Mesendoderm (in vitro differentiated cells): ENCODE measurements around the gene NKAIN4.

Experiments
- DNase-seq: peaks from one replicate; pipeline ENCODE4 v3.0.0; 2013
- H2AK5ac ChIP-seq: 2 replicates; pipeline ENCODE4 v1.6.1; 2013; ENCODE audit warnings: low read length, inconsistent platforms
- H2BK120ac ChIP-seq: 2 replicates; pipeline ENCODE4 v1.6.1; 2013; ENCODE audit warnings: low read depth, mild to moderate bottlenecking, low read length, moderate library complexity, mixed read lengths
- H2BK15ac ChIP-seq: replicated peaks from 2 replicates; pipeline ENCODE4 v1.6.1; 2013; ENCODE audit warnings: low read depth, mild to moderate bottlenecking, moderate library complexity
- H2BK5ac ChIP-seq: 2 replicates; pipeline ENCODE4 v1.6.1; 2013; ENCODE audit warnings: low read length, inconsistent platforms
- H3K18ac ChIP-seq: 2 replicates; pipeline ENCODE4 v1.6.1; 2013; ENCODE audit warnings: mild to moderate bottlenecking, low read length, mixed read lengths
- H3K23ac ChIP-seq: one replicate; pipeline ENCODE4 v1.6.1; 2013; ENCODE audit warnings: low read length
- H3K27ac ChIP-seq: 2 replicates; pipeline ENCODE4 v1.5.1; 2013; ENCODE audit warnings: low read depth, mild to moderate bottlenecking, inconsistent platforms, low read length, moderate library complexity
- H3K27me3 ChIP-seq: 2 replicates; pipeline ENCODE4 v1.6.1; 2013; ENCODE audit warnings: low read length, control low read depth, mild to moderate bottlenecking, inconsistent platforms; ENCODE audit not compliant: insufficient read depth, poor library complexity
- H3K36me3 ChIP-seq: 2 replicates; pipeline ENCODE4 v1.6.1; 2013; ENCODE audit warnings: low read length, inconsistent platforms; ENCODE audit not compliant: control insufficient read depth, insufficient read depth
- H3K4ac ChIP-seq: one replicate; pipeline ENCODE4 v1.6.1; 2013; ENCODE audit warnings: low read depth, mild to moderate bottlenecking, low read length, moderate library complexity
- H3K4me1 ChIP-seq: 2 replicates; pipeline ENCODE4 v1.6.1; 2013; ENCODE audit warnings: low read depth, low read length, inconsistent platforms; ENCODE audit not compliant: control insufficient read depth
- H3K4me2 ChIP-seq: 2 replicates; pipeline ENCODE4 v1.6.1; 2013; ENCODE audit warnings: low read length
- H3K4me3 ChIP-seq: 2 replicates; pipeline ENCODE4 v1.5.1; 2013; ENCODE audit warnings: mild to moderate bottlenecking, low read length
- H3K56ac ChIP-seq: one replicate; pipeline ENCODE4 v1.6.1; 2013; ENCODE audit warnings: low read length
- H3K79me1 ChIP-seq: 2 replicates; pipeline ENCODE4 v1.6.1; 2013; ENCODE audit warnings: low read length, inconsistent platforms
- H3K79me2 ChIP-seq: 2 replicates; pipeline ENCODE4 v1.6.1; 2013; ENCODE audit warnings: mild to moderate bottlenecking, low read length; ENCODE audit not compliant: control insufficient read depth, insufficient read depth
- H3K9ac ChIP-seq: 2 replicates; pipeline ENCODE4 v1.6.1; 2013; ENCODE audit warnings: low read length, inconsistent platforms
- H4K5ac ChIP-seq: one replicate; pipeline ENCODE4 v1.6.1; 2013; ENCODE audit warnings: low read length
- H4K8ac ChIP-seq: one replicate; pipeline ENCODE4 v1.6.1; 2013; ENCODE audit warnings: low read depth, mild to moderate bottlenecking, control low read depth, low read length, moderate library complexity
- WGBS: extraction: QIAGEN DNeasy Blood & Tissue Kit; methylation state at CpG from one replicate; pipeline ENCODE4 v1.1.7; 2013; ENCODE audit warnings: low lambda C conversion rate, missing lambda C conversion rate; ENCODE audit not compliant: insufficient coverage; ENCODE audit errors: extremely low coverage; 5-methylcytosine and 5-hydroxymethylcytosine counted together

Gene NKAIN4

DNA sequence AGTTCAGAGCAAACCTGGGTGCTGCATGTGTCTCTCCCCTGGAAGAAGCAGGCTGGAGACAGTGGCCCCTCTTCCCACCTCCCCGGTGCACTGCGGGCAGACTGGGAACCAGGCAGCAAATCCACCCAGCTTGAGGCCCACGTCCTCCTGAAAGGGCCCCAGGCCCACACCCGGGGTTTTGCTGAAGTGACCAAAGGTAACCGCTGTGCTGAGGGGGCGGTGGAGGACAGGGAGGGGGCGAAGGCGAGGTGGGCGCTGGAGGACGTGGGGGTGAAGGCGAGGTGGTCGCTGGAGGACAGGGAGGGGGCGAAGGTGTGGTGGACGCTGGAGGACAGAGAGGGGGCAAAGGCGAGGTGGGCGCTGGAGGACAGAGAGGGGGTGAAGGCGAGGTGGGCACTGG, 20.3 kb downstream of the NKAIN4 start:
- Histone ChIP-seq H2BK120ac (no peak overlapping the region), H3K9ac (no peak overlapping the region), H3K4me3 (no peak overlapping the region), H3K79me1 (no peaks in the 10 kb centered on the region), H3K27me3 (no peaks in the 10 kb centered on the region), H3K4me1 (no peaks in the 10 kb centered on the region), H3K56ac (no peak overlapping the region), H2BK15ac (no peak overlapping the region), H2AK5ac (no peak overlapping the region), H3K79me2 (no peaks in the 10 kb centered on the region), H3K27ac (no peak overlapping the region), H3K36me3 (no peaks in the 10 kb centered on the region), H3K18ac (no peak overlapping the region), H3K4me2 (no peak overlapping the region), H3K4ac (no peak overlapping the region), H2BK5ac (no peak overlapping the region), H3K23ac (no peak overlapping the region), H4K8ac (no peak overlapping the region), H4K5ac (no peak overlapping the region)
- no peak for DNase-seq
- WGBS, result no CpG with 5 or more reads among the region's 17 CpGs

DNA sequence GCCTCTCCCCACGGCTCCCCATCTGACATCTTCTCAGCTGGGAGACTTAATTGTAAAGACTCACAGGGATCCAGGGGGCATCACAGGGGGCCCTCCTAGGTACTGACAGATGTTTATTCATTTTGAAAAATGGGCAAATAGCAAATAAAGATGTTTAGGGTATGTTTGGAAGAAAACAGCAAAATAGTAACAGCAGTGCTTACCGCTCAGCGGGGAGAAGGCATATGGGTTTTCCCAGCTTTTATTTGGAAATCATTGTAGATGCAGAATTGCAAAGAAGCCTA, 21.3 kb downstream of the NKAIN4 start:
- H3K4ac ChIP-seq, result no peak overlapping the region
- no peak overlapping the region for H3K9ac ChIP-seq
- DNase-seq, result no peak
- H3K36me3 ChIP-seq, result no peaks in the 10 kb centered on the region
- no peak overlapping the region for H3K4me2 ChIP-seq
- H3K23ac ChIP-seq, result no peak overlapping the region
- H3K4me1 ChIP-seq, result no peaks in the 10 kb centered on the region
- H3K79me1 ChIP-seq, result no peaks in the 10 kb centered on the region
- no peak overlapping the region for H3K4me3 ChIP-seq
- H3K79me2 ChIP-seq, result no peaks in the 10 kb centered on the region
- H3K27ac ChIP-seq, result peak overlapping the region; percentile 22
- H3K18ac ChIP-seq, result no peak overlapping the region
- no peak overlapping the region for H2BK120ac ChIP-seq
- H2BK5ac ChIP-seq, result no peak overlapping the region
- WGBS, result no CpG with 5 or more reads among the region's 3 CpGs
- no peak overlapping the region for H4K5ac ChIP-seq
- H2BK15ac ChIP-seq, result no peak overlapping the region
- H3K56ac ChIP-seq, result no peak overlapping the region
- H2AK5ac ChIP-seq, result no peak overlapping the region
- H4K8ac ChIP-seq, result no peak overlapping the region
- H3K27me3 ChIP-seq, result no peaks in the 10 kb centered on the region

DNA sequence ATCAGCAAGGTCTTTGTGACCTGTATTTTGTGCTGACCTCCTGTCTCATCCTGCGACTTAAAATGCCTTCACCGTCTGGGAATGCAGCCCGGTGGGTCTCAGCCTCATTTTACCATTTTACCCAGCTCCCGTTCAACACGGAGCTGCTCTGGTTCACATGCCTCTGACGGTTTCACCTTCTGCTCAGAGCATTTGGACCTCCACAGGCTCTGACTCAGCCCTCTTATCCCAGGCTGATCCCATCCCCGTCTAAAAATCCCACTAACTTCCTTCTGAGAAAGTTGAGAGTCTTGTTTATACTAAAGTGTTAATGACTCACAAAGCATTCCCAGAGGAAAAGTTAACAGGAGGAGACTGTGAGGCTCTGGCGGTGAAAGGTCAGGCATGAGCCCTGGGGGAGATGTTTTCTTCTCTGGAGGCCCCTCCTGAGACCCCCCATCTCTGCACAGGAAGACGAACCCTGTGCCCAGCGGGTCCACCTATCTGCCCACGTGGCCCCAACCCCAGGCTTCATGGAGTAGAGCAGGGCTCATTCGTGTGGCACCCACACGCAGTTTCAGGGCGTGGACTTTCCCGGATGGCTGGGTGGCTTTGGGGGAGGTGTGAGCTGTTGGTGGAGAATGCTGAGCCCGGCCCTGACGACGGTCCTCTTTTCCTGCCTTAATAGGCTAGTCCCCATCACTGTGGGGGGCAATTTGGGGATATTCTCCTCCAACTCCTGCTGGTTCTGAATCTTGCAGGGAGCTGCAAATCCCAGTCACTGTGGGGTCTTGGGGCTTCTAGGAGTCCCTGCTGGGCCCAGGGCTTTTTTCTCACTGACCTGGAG, 21.8 kb downstream of the NKAIN4 start:
- H3K18ac ChIP-seq, result no peak overlapping the region
- no peak overlapping the region for H3K4me2 ChIP-seq
- H2AK5ac ChIP-seq, result no peak overlapping the region
- H2BK15ac ChIP-seq, result no peak overlapping the region
- no peaks in the 10 kb centered on the region for H3K4me1 ChIP-seq
- H4K5ac ChIP-seq, result no peak overlapping the region
- H3K4ac ChIP-seq, result no peak overlapping the region
- H3K36me3 ChIP-seq, result no peaks in the 10 kb centered on the region
- no CpG with 5 or more reads among the region's 18 CpGs for WGBS
- no peak overlapping the region for H3K4me3 ChIP-seq
- H3K9ac ChIP-seq, result no peak overlapping the region
- no peak overlapping the region for H4K8ac ChIP-seq
- H2BK5ac ChIP-seq, result no peak overlapping the region
- H3K79me1 ChIP-seq, result no peaks in the 10 kb centered on the region
- peak; percentile 89 for DNase-seq
- no peaks in the 10 kb centered on the region for H3K27me3 ChIP-seq
- H3K23ac ChIP-seq, result no peak overlapping the region
- H3K27ac ChIP-seq, result peak overlapping the region; percentile 83
- H2BK120ac ChIP-seq, result no peak overlapping the region
- H3K79me2 ChIP-seq, result no peaks in the 10 kb centered on the region
- no peak overlapping the region for H3K56ac ChIP-seq

DNA sequence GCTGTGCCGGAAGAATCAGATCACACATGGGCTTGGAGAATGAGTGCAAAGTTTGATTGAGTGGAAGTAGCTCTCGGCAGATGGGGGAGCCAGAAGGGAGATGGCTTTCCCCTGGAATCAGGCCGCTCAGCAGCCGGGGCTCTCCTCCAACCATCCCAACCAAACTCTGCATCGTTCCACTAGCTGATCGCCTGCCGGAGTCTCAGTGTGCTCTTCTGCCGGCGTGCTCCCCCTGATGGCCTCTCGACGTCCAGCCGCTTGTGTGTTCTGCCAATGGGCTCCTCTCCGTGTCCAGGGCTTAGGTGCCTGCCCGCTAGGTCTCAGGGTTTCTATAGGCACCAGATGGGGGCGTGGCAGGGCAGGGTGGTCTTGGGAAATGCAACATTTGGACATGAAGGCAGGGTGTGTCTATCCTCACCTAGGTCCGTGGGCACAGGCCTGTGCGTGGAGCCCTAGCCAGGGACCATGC, 23.4 kb downstream of the NKAIN4 start:
- H4K5ac ChIP-seq, result no peak overlapping the region
- H3K79me2 ChIP-seq, result no peaks in the 10 kb centered on the region
- H3K4me3 ChIP-seq, result no peak overlapping the region
- H3K9ac ChIP-seq, result peak overlapping the region; percentile 2
- no peaks in the 10 kb centered on the region for H3K36me3 ChIP-seq
- H2AK5ac ChIP-seq, result no peak overlapping the region
- no peak overlapping the region for H3K27ac ChIP-seq
- H3K18ac ChIP-seq, result no peak overlapping the region
- WGBS, result no CpG with 5 or more reads among the region's 17 CpGs
- H3K56ac ChIP-seq, result peak overlapping the region; percentile 60
- H2BK15ac ChIP-seq, result no peak overlapping the region
- no peaks in the 10 kb centered on the region for H3K79me1 ChIP-seq
- no peak overlapping the region for H2BK120ac ChIP-seq
- no peak overlapping the region for H3K4me2 ChIP-seq
- no peaks in the 10 kb centered on the region for H3K27me3 ChIP-seq
- no peak overlapping the region for H4K8ac ChIP-seq
- H2BK5ac ChIP-seq, result no peak overlapping the region
- H3K23ac ChIP-seq, result no peak overlapping the region
- DNase-seq, result peak; percentile 93
- no peak overlapping the region for H3K4ac ChIP-seq
- H3K4me1 ChIP-seq, result no peaks in the 10 kb centered on the region

DNA sequence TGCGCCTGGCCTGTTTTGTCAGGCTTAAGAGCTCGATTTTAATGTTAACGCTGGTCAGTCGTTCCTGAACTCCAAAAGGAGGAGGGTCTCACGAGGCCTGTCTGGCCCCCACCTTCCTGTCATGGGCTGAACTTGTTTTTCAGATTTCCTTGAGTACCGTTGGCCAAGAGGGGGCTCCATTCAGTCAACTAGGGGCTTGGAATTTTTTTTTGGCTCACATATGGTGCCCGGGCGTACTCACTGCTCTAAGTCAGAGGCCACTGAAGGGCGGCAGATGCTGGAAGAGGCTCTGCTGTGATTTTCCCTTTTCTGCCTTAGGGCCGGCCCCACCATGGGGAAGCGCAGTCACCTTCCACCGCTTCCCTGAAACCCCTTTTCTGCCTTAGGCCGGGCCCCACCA, 25.5 kb downstream of the NKAIN4 start:
- H3K4me1 ChIP-seq, result no peaks in the 10 kb centered on the region
- no peak overlapping the region for H3K4ac ChIP-seq
- no peak overlapping the region for H3K23ac ChIP-seq
- no peaks in the 10 kb centered on the region for H3K27me3 ChIP-seq
- no peak overlapping the region for H2BK120ac ChIP-seq
- no peak overlapping the region for H2BK15ac ChIP-seq
- H3K4me3 ChIP-seq, result no peak overlapping the region
- no peaks in the 10 kb centered on the region for H3K79me2 ChIP-seq
- H2BK5ac ChIP-seq, result no peak overlapping the region
- no CpG with 5 or more reads among the region's 13 CpGs for WGBS
- no peaks in the 10 kb centered on the region for H3K79me1 ChIP-seq
- no peak overlapping the region for H3K4me2 ChIP-seq
- no peak overlapping the region for H3K18ac ChIP-seq
- peak overlapping the region; percentile 37 for H3K56ac ChIP-seq
- DNase-seq, result peak; percentile 55
- H4K5ac ChIP-seq, result no peak overlapping the region
- no peak overlapping the region for H4K8ac ChIP-seq
- H2AK5ac ChIP-seq, result no peak overlapping the region
- no peak overlapping the region for H3K9ac ChIP-seq
- no peak overlapping the region for H3K27ac ChIP-seq
- no peaks in the 10 kb centered on the region for H3K36me3 ChIP-seq

DNA sequence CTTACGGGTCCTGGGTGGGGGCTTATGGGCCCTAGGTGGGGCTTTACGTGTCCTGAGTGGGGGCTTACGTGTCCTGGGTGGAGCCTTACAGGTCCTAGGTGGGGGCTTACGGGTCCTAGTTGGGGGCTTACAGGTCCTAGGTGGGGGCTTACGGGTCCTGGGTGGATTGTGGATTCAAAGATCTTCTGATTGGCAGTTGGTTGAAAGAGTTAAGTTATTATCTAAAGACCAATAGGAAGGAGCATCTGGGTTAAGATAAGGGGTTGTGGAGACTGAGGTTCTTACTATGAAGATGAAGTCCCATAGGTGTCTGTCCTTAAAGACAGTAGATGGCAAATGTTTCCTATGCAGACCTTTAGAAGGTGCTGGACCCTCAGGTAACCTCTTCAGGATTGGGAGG, 27.0 kb downstream of the NKAIN4 start:
- no peak overlapping the region for H3K9ac ChIP-seq
- H3K79me1 ChIP-seq, result no peaks in the 10 kb centered on the region
- no peak overlapping the region for H4K8ac ChIP-seq
- no peak overlapping the region for H2BK15ac ChIP-seq
- H3K36me3 ChIP-seq, result no peaks in the 10 kb centered on the region
- no peak overlapping the region for H2BK120ac ChIP-seq
- no peaks in the 10 kb centered on the region for H3K4me1 ChIP-seq
- H3K18ac ChIP-seq, result no peak overlapping the region
- H4K5ac ChIP-seq, result no peak overlapping the region
- no peak overlapping the region for H3K23ac ChIP-seq
- no peak overlapping the region for H3K4me3 ChIP-seq
- no CpG with 5 or more reads among the region's 5 CpGs for WGBS
- H3K56ac ChIP-seq, result no peak overlapping the region
- DNase-seq, result no peak
- no peaks in the 10 kb centered on the region for H3K79me2 ChIP-seq
- H3K4ac ChIP-seq, result no peak overlapping the region
- H3K4me2 ChIP-seq, result no peak overlapping the region
- no peak overlapping the region for H2AK5ac ChIP-seq
- no peak overlapping the region for H3K27ac ChIP-seq
- H3K27me3 ChIP-seq, result no peaks in the 10 kb centered on the region
- no peak overlapping the region for H2BK5ac ChIP-seq
